Memory B cell (primary cell): ENCODE data around the gene CTSE.

Source experiments
- ATAC-seq: fragments of 150-1000 bp; cut with Tn5 transposase; 2 replicates; pipeline ENCODE4 v1.10.0; 2021; ENCODE audit warnings: low read depth, mild to moderate bottlenecking, moderate library complexity
- DNase-seq, 2 donors: peaks; one replicate each; pipeline ENCODE4 v3.0.0; 2022; ENCODE audit warnings: low spot score in 2 of 2
- H3K27ac Mint-ChIP-seq: one replicate; pipeline ENCODE4 v1.8.0; 2022; ENCODE audit warnings: mild to moderate bottlenecking, moderate library complexity, mixed read lengths
- H3K27me3 Mint-ChIP-seq: one replicate; pipeline ENCODE4 v1.8.0; 2022; ENCODE audit warnings: mixed read lengths
- H3K36me3 Mint-ChIP-seq: one replicate; pipeline ENCODE4 v1.8.0; 2022; ENCODE audit warnings: mild to moderate bottlenecking, mixed read lengths
- H3K4me1 Mint-ChIP-seq: one replicate; pipeline ENCODE4 v1.8.0; 2022; ENCODE audit warnings: mixed read lengths
- H3K4me3 Mint-ChIP-seq: one replicate; pipeline ENCODE4 v1.8.0; 2022; ENCODE audit warnings: mild to moderate bottlenecking, moderate library complexity, mixed read lengths
- H3K9me3 Mint-ChIP-seq: one replicate; pipeline ENCODE4 v1.8.0; 2022; ENCODE audit warnings: mixed read lengths

Gene CTSE

GRCh38 chr1:206039046-206039973 is 15.6 kb upstream of the CTSE start:
- Mint-ChIP-seq H3K27me3 (no peaks in the 10 kb centered on the region), H3K4me1 (peaks cover 57% of the 10 kb centered on the region), H3K9me3 (no peaks in the 10 kb centered on the region), H3K4me3 (peak overlapping the region; percentile 76), H3K36me3 (peaks cover 2% of the 10 kb centered on the region), H3K27ac (peak overlapping the region; percentile 86)
- ATAC-seq (no peak), DNase-seq (peak in 1 of 2 donors; percentile 20)

DNA sequence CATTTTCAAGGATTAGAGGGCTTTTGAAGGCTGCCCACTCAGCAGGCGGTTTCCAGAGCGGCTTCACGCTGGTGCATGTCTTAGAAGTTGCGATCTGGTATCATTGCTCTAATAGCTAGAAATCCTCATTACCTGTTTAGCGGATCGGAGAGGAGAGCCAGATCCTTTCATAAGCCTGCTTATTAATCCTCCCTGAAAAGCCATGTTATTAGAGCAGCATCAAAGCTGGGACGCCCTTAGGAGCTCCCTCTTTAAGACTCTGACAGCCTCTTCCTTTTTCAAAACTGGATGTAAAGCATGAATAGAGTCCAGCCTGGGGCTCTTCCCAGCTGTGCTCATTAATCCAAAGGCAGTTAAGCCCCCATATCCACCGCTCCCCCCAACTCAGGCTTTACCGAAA is 13.9 kb upstream of the CTSE start:
- no peak for ATAC-seq
- Mint-ChIP-seq H3K9me3 (no peaks in the 10 kb centered on the region), H3K36me3 (peaks cover 2% of the 10 kb centered on the region), H3K27ac (peak overlapping the region; percentile 86), H3K4me3 (peak overlapping the region; percentile 76), H3K4me1 (peaks cover 65% of the 10 kb centered on the region), H3K27me3 (no peaks in the 10 kb centered on the region)
- no peak for DNase-seq

- Mint-ChIP-seq H3K36me3 (peaks cover 2% of the 10 kb centered on the region), H3K9me3 (no peaks in the 10 kb centered on the region), H3K4me1 (peaks cover 68% of the 10 kb centered on the region), H3K27me3 (no peaks in the 10 kb centered on the region), H3K4me3 (peak overlapping the region; percentile 99), H3K27ac (peak overlapping the region; percentile 86)
- DNase-seq (no peak), ATAC-seq (peak; percentile 65)
These were observed 13.2 kb upstream of the CTSE start for GRCh38 chr1:206036663-206037455.

GRCh38 chr1:206035027-206035426 is 11.3 kb upstream of the CTSE start:
- peak; percentile 50 for ATAC-seq
- peak overlapping the region; percentile 86 for H3K27ac Mint-ChIP-seq
- DNase-seq = no peak
- peak overlapping the region; percentile 99 for H3K4me3 Mint-ChIP-seq
- H3K27me3 Mint-ChIP-seq = no peaks in the 10 kb centered on the region
- peaks cover 2% of the 10 kb centered on the region for H3K36me3 Mint-ChIP-seq
- peaks cover 61% of the 10 kb centered on the region for H3K4me1 Mint-ChIP-seq
- H3K9me3 Mint-ChIP-seq = no peaks in the 10 kb centered on the region

DNA sequence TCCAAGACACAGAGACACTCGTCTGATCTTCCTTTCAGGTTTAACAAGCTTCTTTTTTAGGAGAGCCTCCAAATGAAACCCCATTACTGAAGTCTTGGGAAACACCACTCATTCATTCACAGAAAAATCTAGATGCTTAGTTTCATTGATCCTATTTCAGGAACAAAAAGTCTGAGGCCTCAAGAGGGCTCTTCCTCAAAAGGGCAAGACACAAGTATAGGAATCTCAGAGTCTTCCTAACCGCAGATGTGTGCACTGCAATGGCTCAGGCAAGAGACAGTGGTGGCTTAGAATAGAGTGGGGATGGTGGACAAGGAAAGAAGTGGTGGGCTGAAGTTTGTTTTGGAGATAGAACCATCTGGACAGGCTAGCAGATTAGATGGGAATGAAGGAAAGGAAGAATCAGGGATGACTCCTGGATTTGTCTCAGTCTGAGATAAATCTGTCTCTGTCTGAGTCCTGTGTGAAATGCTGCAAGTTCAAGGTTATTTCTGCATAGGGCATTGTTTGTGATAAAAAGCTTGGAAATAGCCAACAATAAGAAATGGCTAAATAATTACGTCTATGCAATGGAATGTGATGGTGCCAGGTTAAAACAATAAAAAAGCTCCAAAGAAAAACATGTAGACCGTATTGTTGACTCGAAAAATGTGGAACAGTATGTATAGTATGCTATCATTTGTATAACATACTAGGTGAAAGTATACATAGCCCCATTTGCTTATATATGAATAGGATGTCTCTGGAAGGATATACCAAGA is 8.9 kb upstream of the CTSE start:
- Mint-ChIP-seq H3K9me3 (no peaks in the 10 kb centered on the region), H3K27ac (peak overlapping the region; percentile 86), H3K4me1 (peaks cover 41% of the 10 kb centered on the region), H3K27me3 (no peaks in the 10 kb centered on the region), H3K4me3 (no peak overlapping the region), H3K36me3 (no peaks in the 10 kb centered on the region)
- ATAC-seq (no peak), DNase-seq (peak in 1 of 2 donors; percentile 7)

- ATAC-seq = peak; percentile 78
- Mint-ChIP-seq H3K27ac (peak overlapping the region; percentile 43), H3K4me1 (peaks cover 30% of the 10 kb centered on the region), H3K36me3 (no peaks in the 10 kb centered on the region), H3K27me3 (no peaks in the 10 kb centered on the region), H3K4me3 (peak overlapping the region; percentile 49), H3K9me3 (peaks cover 2% of the 10 kb centered on the region)
- peak; percentile 60 to 72 for DNase-seq
These were observed 7.0 kb upstream of the CTSE start for GRCh38 chr1:206030714-206031113.

GRCh38 chr1:206030191-206030590 is 6.5 kb upstream of the CTSE start:
- Mint-ChIP-seq H3K4me3 (no peak overlapping the region), H3K9me3 (peaks cover 2% of the 10 kb centered on the region), H3K36me3 (no peaks in the 10 kb centered on the region), H3K27ac (no peak overlapping the region), H3K27me3 (no peaks in the 10 kb centered on the region), H3K4me1 (peaks cover 30% of the 10 kb centered on the region)
- ATAC-seq (no peak), DNase-seq (no peak)

- peaks cover 2% of the 10 kb centered on the region for H3K9me3 Mint-ChIP-seq
- DNase-seq (peak in 1 of 2 donors; percentile 7), ATAC-seq (no peak)
- peaks cover 23% of the 10 kb centered on the region for H3K4me1 Mint-ChIP-seq
- H3K27me3 Mint-ChIP-seq = no peaks in the 10 kb centered on the region
- H3K4me3 Mint-ChIP-seq = no peak overlapping the region
- no peaks in the 10 kb centered on the region for H3K36me3 Mint-ChIP-seq
- no peak overlapping the region for H3K27ac Mint-ChIP-seq
These were observed 5.8 kb upstream of the CTSE start for GRCh38 chr1:206029484-206029883.

DNA sequence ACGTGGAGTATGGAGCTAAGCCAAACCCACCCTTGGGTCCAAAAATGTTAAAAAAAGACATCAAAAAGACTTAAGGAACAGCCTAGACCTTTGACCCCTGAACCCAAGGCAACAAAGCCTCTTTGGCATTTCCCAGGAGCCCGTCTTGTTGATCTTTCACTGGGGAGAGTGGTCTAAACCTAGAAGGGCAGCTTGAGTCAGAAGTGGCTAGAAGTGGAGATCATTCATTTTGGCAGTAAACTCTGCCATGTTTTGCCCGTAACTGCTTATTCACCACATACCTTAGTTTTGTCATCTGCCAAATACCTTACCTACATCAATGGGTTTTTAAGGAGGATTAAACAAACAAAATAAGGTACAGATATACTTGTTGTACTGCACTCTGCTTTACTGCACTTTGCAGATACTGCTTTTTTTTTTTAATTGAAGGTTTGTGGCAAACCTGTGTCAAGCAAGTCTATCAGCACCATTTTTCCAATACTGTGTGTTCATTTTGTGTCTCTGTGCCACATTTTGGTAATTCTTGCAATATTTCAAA is 1.7 kb upstream of the CTSE start:
- H3K4me1 Mint-ChIP-seq = peaks cover 2% of the 10 kb centered on the region
- ATAC-seq (no peak), DNase-seq (no peak)
- H3K27me3 Mint-ChIP-seq = peaks cover 4% of the 10 kb centered on the region
- H3K9me3 Mint-ChIP-seq = peaks cover 2% of the 10 kb centered on the region
- H3K36me3 Mint-ChIP-seq = no peaks in the 10 kb centered on the region
- H3K4me3 Mint-ChIP-seq = no peak overlapping the region
- H3K27ac Mint-ChIP-seq = no peak overlapping the region

- ATAC-seq = no peak
- Mint-ChIP-seq H3K27ac (no peak overlapping the region), H3K9me3 (peaks cover 2% of the 10 kb centered on the region), H3K4me3 (no peak overlapping the region), H3K27me3 (peaks cover 4% of the 10 kb centered on the region), H3K36me3 (no peaks in the 10 kb centered on the region), H3K4me1 (peaks cover 2% of the 10 kb centered on the region)
- no peak for DNase-seq
These were observed 929 bp downstream of the CTSE start for GRCh38 chr1:206022766-206023165.

- peaks cover 2% of the 10 kb centered on the region for H3K9me3 Mint-ChIP-seq
- DNase-seq (no peak), ATAC-seq (no peak)
- no peaks in the 10 kb centered on the region for H3K36me3 Mint-ChIP-seq
- peaks cover 2% of the 10 kb centered on the region for H3K4me1 Mint-ChIP-seq
- no peak overlapping the region for H3K4me3 Mint-ChIP-seq
- H3K27me3 Mint-ChIP-seq = peaks cover 4% of the 10 kb centered on the region
- H3K27ac Mint-ChIP-seq = no peak overlapping the region
These were observed 1.9 kb downstream of the CTSE start for GRCh38 chr1:206021626-206022365.

DNA sequence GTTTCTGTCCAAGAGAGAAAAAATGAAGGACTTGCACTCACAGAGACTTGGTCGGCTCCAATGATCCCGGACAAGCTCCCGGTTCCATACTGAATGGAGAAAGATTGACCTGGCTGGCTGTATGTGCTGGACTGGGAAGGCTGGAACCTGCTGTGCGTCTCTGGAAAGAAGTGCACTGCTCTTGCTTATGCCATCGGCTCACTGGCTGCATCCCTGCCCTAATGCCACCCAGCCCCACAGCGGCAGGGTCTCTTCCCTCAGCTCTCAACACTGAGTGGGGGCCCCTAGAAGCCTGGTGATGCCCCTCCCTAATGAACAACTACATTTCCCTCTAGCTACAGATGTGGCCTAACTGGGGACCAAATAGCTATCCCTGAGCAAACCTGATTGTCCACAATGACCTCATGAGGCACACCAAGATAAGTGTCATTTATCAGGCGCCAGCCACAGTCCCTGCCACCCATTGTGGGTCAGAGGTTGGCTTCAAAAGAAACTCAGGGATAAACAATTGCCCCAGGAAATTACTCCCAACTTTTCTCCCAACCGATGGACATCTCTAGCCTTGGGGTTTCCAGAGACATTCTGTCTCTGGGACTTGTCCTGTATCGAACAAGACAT is 2.6 kb downstream of the CTSE start:
- no peaks in the 10 kb centered on the region for H3K36me3 Mint-ChIP-seq
- no peak overlapping the region for H3K4me3 Mint-ChIP-seq
- ATAC-seq (no peak), DNase-seq (no peak)
- peaks cover 2% of the 10 kb centered on the region for H3K9me3 Mint-ChIP-seq
- peaks cover 4% of the 10 kb centered on the region for H3K27me3 Mint-ChIP-seq
- peaks cover 2% of the 10 kb centered on the region for H3K4me1 Mint-ChIP-seq
- no peak overlapping the region for H3K27ac Mint-ChIP-seq
